Dendritic cell treated with granulocyte-macrophage colony-stimulating factor and Interleukin-4, amounts not matched to agents 40 ng/mL and 50 ng/mL, for 4 days (primary cell): ENCODE results near the gene BCL10.
"Not testable (repeated sequence)": the region's sequence is repeated elsewhere in the genome, so short reads cannot be mapped to it uniquely, and the experiment has no call there.

ENCODE experiments used
- H3K27ac Mint-ChIP-seq: one replicate; pipeline ENCODE4 v1.8.0; 2022; ENCODE audit warnings: mild to moderate bottlenecking, mixed read lengths
- H3K27me3 Mint-ChIP-seq: one replicate; pipeline ENCODE4 v1.8.0; 2022; ENCODE audit warnings: mild to moderate bottlenecking, mixed read lengths
- H3K36me3 Mint-ChIP-seq: one replicate; pipeline ENCODE4 v1.8.0; 2022; ENCODE audit warnings: low read depth, mixed read lengths
- H3K4me1 Mint-ChIP-seq: one replicate; pipeline ENCODE4 v1.8.0; 2022; ENCODE audit warnings: low read depth, mixed read lengths
- H3K4me3 Mint-ChIP-seq: one replicate; pipeline ENCODE4 v1.8.0; 2022; ENCODE audit warnings: mild to moderate bottlenecking, moderate library complexity, mixed read lengths
- H3K9me3 Mint-ChIP-seq: one replicate; pipeline ENCODE4 v1.8.0; 2022; ENCODE audit warnings: mixed read lengths
- intact Hi-C: fragments of 100-400 bp; cut with micrococcal nuclease; formaldehyde crosslinking; loops from one replicate; pipeline ENCODE4 v1.15.0; 2022

Gene BCL10

GRCh38 chr1:85268801-85269585, 7.4 kb downstream of the BCL10 start:
- H3K9me3 Mint-ChIP-seq = no peaks in the 10 kb centered on the region
- peaks cover 39% of the 10 kb centered on the region for H3K4me1 Mint-ChIP-seq
- H3K27ac Mint-ChIP-seq = no peak overlapping the region
- H3K4me3 Mint-ChIP-seq = no peak overlapping the region
- intact Hi-C loops = no loop called here
- no peaks in the 10 kb centered on the region for H3K27me3 Mint-ChIP-seq
- peaks cover 89% of the 10 kb centered on the region for H3K36me3 Mint-ChIP-seq

GRCh38 chr1:85267313-85267712, 9.1 kb downstream of the BCL10 start:
- no peak overlapping the region for H3K4me3 Mint-ChIP-seq
- H3K4me1 Mint-ChIP-seq = peaks cover 24% of the 10 kb centered on the region
- intact Hi-C loops = no loop called here
- peak overlapping the region; percentile 53 for H3K27ac Mint-ChIP-seq
- peaks cover 90% of the 10 kb centered on the region for H3K36me3 Mint-ChIP-seq
- no peaks in the 10 kb centered on the region for H3K9me3 Mint-ChIP-seq
- no peaks in the 10 kb centered on the region for H3K27me3 Mint-ChIP-seq

GRCh38 chr1:85264150-85264549, 12.3 kb downstream of the BCL10 start:
- H3K27me3 Mint-ChIP-seq = no peaks in the 10 kb centered on the region
- peaks cover 14% of the 10 kb centered on the region for H3K4me1 Mint-ChIP-seq

GRCh38 chr1:85262985-85263384, 13.4 kb downstream of the BCL10 start:
- H3K9me3 Mint-ChIP-seq = peaks cover 12% of the 10 kb centered on the region
- peaks cover 76% of the 10 kb centered on the region for H3K36me3 Mint-ChIP-seq
- H3K27ac Mint-ChIP-seq = no peak overlapping the region
- peaks cover 13% of the 10 kb centered on the region for H3K4me1 Mint-ChIP-seq
- H3K27me3 Mint-ChIP-seq = no peaks in the 10 kb centered on the region
- intact Hi-C loops = no loop called here
- no peak overlapping the region for H3K4me3 Mint-ChIP-seq

More at GRCh38 chr1:85264150-85264549, 12.3 kb downstream of the BCL10 start:
- Mint-ChIP-seq H3K27ac (no peak overlapping the region), H3K36me3 (peaks cover 75% of the 10 kb centered on the region), H3K4me3 (no peak overlapping the region), H3K9me3 (peaks cover 12% of the 10 kb centered on the region)
- intact Hi-C loops = no loop called here

GRCh38 chr1:85259912-85260274, 16.5 kb downstream of the BCL10 start:
- intact Hi-C loops = loop anchor here (1.0 to 5.0 kb wide), 3 partner anchors 16 to 315 kb away; partner anchors contain the start of genes BCL10 and SYDE2
- H3K9me3 Mint-ChIP-seq = peaks cover 12% of the 10 kb centered on the region
- H3K4me3 Mint-ChIP-seq = peak overlapping the region; percentile 100
- H3K36me3 Mint-ChIP-seq = peaks cover 74% of the 10 kb centered on the region
- peak overlapping the region; percentile 98 for H3K27ac Mint-ChIP-seq
- H3K27me3 Mint-ChIP-seq = no peaks in the 10 kb centered on the region
- H3K4me1 Mint-ChIP-seq = peaks cover 28% of the 10 kb centered on the region

GRCh38 chr1:85259118-85259911, 17.1 kb downstream of the BCL10 start, which contains the start of gene C1orf52:
Gene C1orf52 (minus strand): TSS chr1:85259662. CDS start chr1:85259633, 29 bp downstream.
- Mint-ChIP-seq H3K27ac (peak within 1 kb of the TSS; percentile 98), H3K4me1 (peaks cover 28% of the 10 kb centered on the region), H3K4me3 (peak within 1 kb of the TSS; percentile 100), H3K9me3 (peaks cover 12% of the 10 kb centered on the region), H3K36me3 (peaks cover 71% of the 10 kb centered on the region), H3K27me3 (no peaks in the 10 kb centered on the region)
- intact Hi-C loops = loop anchor here (1.0 to 5.0 kb wide), 3 partner anchors 17 to 314 kb away; partner anchors contain the start of genes BCL10 and SYDE2

- Mint-ChIP-seq H3K4me3 (peak overlapping the region; percentile 100), H3K4me1 (peaks cover 32% of the 10 kb centered on the region)
- intact Hi-C loops = loop anchor here (1.0 to 5.0 kb wide), 3 partner anchors 18 to 313 kb away; partner anchors contain the start of genes BCL10 and SYDE2
These were observed 17.8 kb downstream of the BCL10 start for GRCh38 chr1:85258536-85259117.

GRCh38 chr1:85249042-85249441, 27.4 kb downstream of the BCL10 start:
- H3K4me3 Mint-ChIP-seq, intact Hi-C loops, H3K9me3 Mint-ChIP-seq: not testable (repeated sequence)

More at GRCh38 chr1:85258536-85259117, 17.8 kb downstream of the BCL10 start:
- Mint-ChIP-seq H3K36me3 (peaks cover 69% of the 10 kb centered on the region), H3K27me3 (no peaks in the 10 kb centered on the region), H3K27ac (peak overlapping the region; percentile 98), H3K9me3 (peaks cover 12% of the 10 kb centered on the region)

GRCh38 chr1:85245891-85246290, 30.5 kb downstream of the BCL10 start:
- Mint-ChIP-seq H3K4me3 (no peak overlapping the region), H3K4me1 (no peaks in the 10 kb centered on the region), H3K27ac (no peak overlapping the region), H3K27me3 (no peaks in the 10 kb centered on the region), H3K9me3 (peaks cover 9% of the 10 kb centered on the region), H3K36me3 (peaks cover 6% of the 10 kb centered on the region)
- intact Hi-C loops = no loop called here

More at GRCh38 chr1:85249042-85249441, 27.4 kb downstream of the BCL10 start:
- H3K27ac Mint-ChIP-seq, H3K27me3 Mint-ChIP-seq, H3K4me1 Mint-ChIP-seq: not testable (repeated sequence)
- H3K36me3 Mint-ChIP-seq = peaks cover 30% of the 10 kb centered on the region

GRCh38 chr1:85245456-85245855, 31.0 kb downstream of the BCL10 start:
- Mint-ChIP-seq H3K27me3 (no peaks in the 10 kb centered on the region), H3K36me3 (peaks cover 3% of the 10 kb centered on the region), H3K27ac (no peak overlapping the region), H3K9me3 (peaks cover 9% of the 10 kb centered on the region), H3K4me3 (no peak overlapping the region), H3K4me1 (no peaks in the 10 kb centered on the region)
- intact Hi-C loops = no loop called here

GRCh38 chr1:85244271-85245061, 32.0 kb downstream of the BCL10 start:
- no peaks in the 10 kb centered on the region for H3K36me3 Mint-ChIP-seq
- no peak overlapping the region for H3K27ac Mint-ChIP-seq
- no peak overlapping the region for H3K4me3 Mint-ChIP-seq
- peaks cover 5% of the 10 kb centered on the region for H3K9me3 Mint-ChIP-seq
- intact Hi-C loops = no loop called here
- H3K4me1 Mint-ChIP-seq = no peaks in the 10 kb centered on the region
- H3K27me3 Mint-ChIP-seq = no peaks in the 10 kb centered on the region

GRCh38 chr1:85243372-85243771, 33.1 kb downstream of the BCL10 start:
- intact Hi-C loops = no loop called here
- no peaks in the 10 kb centered on the region for H3K4me1 Mint-ChIP-seq
- no peaks in the 10 kb centered on the region for H3K36me3 Mint-ChIP-seq
- H3K9me3 Mint-ChIP-seq = no peaks in the 10 kb centered on the region
- no peaks in the 10 kb centered on the region for H3K27me3 Mint-ChIP-seq
- H3K27ac Mint-ChIP-seq = no peak overlapping the region
- no peak overlapping the region for H3K4me3 Mint-ChIP-seq

- intact Hi-C loops = no loop called here
- Mint-ChIP-seq H3K27ac (no peak overlapping the region), H3K4me3 (no peak overlapping the region), H3K4me1 (no peaks in the 10 kb centered on the region), H3K27me3 (no peaks in the 10 kb centered on the region), H3K9me3 (no peaks in the 10 kb centered on the region), H3K36me3 (no peaks in the 10 kb centered on the region)
These were observed 35.8 kb downstream of the BCL10 start for GRCh38 chr1:85240643-85241042.
